Activated gamma-delta T cell (primary cell): ENCODE data around the gene PIP5KL1.

Experiments used
- DNase-seq: peaks from one replicate; lab custom pipeline; 2025; lab: John Stamatoyannopoulos, UW

The PIP5KL1 gene

DNA sequence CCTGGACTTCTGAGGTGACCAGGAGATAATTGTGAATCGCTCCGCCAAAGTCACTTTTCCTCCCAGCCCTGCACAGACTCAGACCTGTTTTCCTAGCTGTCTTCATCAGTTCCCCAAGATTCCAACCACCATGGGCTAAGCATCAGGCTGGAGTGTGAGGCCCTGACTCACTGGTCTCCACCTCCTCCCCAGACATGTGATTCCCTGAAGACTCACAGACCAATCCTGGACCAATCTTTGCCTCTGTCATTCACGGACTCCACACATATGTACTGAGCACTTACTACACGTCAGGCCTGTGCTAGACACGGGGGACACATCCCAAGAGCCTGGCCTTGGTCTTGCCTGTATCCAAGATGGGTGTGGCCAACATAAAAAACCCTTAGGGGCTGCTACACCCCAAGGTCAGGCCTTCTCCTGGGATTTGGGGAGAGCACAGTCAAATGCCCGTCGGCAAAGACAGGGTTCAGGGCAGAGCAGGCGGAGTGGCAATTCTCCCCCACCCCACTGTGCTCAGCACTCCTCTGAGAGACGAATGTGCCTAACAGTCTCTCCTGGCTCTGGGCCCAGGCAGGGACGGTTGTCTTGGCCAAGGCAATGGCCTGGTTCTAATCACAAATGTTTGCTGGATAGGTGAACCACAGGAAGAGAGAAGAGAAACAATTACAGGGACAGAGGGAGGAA is 38.3 kb upstream of the PIP5KL1 start:
- DNase-seq = no peak

DNA sequence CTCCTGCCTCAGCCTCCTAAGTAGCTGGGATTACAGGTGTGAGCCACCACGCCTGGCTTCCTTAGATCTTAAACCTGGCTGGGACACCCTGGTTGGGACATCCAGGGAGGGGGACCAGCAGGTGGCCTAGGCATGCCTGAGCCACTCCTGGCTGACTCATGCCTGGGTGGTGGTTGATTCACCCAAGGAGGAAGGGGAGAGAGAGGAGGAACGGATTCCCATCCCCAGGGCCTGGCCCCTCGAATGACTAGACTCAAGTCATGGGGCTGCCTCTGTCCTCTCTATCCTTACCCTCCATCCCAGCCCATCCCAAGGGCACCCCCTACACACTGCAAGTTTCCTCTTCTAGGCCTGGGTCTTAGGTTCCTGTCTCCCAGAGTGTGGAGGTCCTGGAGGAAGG is 37.5 kb upstream of the PIP5KL1 start:
- no peak for DNase-seq

- DNase-seq = no peak
Measured at GRCh38 chr9:127967151-127967809, 36.7 kb upstream of the PIP5KL1 start.

DNA sequence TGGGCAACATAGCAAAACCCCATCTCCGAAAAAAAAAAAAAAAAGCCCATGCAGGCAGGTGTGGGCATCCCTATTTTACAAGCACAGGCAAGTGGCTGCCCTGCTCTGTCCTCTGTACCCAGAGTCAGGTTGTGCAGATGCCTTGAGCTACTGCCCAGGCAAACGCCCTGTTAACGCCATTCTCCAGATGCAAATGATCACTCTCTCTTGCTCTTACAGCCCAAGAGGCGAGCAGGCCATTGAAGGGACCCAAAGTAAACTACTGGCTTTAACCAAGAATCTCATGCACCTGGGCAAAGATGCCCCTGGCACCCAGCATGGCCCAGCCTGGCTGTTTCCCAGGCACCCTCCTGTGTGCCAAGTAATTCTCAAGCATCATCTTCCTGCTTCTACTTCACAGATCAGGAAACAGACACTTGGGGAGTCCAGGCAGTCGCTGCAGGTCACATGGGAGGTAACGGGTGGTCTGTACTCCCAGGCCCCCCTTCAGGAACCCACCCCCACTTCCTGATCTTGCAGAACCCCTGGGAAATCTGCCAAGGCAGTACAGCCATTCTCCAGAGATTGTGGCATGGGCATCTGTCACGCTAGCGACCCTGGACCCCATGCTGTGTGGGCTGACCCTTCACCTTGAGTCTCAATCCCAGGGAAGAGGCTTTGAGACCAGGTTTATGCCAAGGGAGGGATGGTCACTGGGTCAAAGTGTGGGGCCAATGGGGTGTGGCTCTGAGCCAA is 36.0 kb upstream of the PIP5KL1 start:
- no peak for DNase-seq

DNA sequence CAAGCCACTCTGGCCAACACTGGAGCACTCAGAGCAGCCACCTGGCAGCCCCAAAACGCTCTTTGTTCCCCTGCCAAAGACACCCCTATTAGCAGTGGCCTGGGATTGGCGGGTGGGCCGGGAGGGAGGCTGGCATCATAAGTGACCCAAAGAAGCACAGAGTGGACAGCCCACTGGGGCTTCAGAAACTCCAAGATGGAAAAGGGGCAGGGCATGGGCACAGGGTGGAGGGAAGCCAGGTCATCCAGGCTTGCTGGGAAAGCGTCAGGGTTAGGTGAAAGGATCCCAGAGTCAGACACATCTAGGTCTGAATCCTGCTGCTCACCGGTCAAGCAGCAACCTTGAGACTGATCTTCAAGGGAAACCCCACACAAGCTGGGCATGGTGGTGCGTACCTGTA is 35.4 kb upstream of the PIP5KL1 start:
- DNase-seq = no peak

- no peak for DNase-seq
Measured at GRCh38 chr9:127963359-127964064, 32.9 kb upstream of the PIP5KL1 start.

DNA sequence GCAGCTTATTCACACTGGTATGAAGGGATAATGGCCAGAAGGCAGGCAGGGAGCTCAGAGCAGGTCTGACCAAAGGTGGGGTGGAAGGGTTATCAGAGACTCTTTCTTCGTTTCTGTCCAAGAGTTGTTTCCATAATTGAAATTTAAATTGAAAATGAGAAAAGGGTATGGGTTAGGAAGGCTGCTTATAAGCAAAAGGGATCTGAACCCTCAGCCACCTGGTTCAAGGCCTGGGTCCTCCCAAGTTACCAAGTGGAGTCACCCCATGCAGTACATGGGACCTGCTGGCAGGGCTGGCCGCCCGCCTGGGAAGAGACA is 32.4 kb upstream of the PIP5KL1 start:
- DNase-seq = no peak

- no peak for DNase-seq
Measured at GRCh38 chr9:127962278-127962677, 31.7 kb upstream of the PIP5KL1 start.

DNA sequence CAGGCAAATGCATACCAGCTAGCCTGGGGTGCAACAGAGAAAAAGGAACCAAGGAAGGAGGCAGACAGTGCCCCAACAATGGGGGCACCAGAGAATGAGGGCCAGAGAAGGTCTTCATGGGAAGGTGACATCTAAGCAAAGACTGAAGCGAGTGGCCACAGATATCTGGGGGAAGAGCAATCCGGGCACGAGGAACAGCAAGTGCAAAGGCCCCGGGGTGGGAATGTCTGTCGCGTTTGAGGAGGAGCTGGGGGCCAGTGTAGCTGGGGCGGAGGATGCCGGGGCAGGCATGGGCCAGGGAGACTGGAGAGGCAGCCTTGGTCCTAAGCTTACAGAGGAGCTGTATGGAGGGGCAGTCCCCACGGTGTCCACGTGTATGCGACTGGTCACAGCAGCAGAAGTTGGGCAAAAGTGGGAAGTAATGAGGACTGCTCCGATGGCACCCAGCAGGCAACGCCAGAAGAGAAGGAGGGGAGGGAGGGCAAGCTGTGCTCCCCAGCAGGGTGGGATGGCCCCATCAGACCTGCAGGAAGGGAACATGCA is 31.1 kb upstream of the PIP5KL1 start:
- DNase-seq = no peak

DNA sequence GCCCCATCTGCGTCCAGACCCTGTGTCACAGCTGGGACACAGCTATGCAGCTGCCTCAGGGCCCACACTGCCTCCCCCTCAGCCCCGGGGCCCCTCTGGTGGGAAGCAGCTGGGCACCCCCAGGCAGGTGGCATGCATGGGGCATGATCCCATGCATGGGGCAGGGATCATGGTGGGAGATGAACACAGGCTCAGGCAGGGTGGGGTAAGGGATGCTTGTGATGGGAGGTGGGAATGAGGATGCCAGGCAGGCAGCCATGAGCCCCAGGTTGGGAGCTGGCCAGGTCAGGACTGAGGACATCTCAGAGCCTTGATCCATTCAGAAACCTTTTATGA is 30.5 kb upstream of the PIP5KL1 start:
- no peak for DNase-seq

DNA sequence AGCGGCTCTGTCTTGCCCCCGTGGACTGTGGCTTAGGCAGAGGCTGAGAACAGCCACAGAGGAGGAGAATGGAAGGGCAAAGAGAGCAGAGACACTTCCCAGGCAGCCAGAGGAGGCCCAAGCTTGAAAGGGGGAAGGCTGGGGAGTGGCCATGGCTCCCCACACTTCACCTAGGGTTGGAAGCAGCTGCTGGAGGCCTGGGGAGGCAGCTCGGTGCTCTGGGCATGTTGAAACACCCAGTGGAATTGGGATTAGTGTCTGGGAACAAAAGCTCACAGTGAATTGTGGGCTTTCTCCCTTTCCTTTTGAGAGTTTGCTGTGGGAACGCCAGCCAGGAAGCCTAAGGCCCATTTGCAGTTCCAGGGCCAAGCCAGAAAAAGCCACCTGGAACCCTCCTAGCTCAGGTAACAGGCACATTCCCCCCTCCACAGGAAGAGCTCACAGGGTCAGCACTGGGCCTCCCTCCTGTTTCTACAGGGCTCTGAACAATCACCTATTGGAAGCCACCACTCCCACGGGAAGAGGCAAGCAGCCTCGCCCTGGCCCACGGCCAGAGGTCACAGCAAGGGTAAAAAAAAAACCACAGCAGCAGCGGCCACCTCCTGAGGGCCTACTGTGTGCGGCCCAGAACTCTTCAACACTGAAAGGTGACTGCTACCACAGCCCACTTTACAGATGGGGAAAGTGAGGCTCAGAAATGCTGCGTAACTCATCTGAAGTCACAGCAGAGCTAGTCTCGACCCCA is 30.0 kb upstream of the PIP5KL1 start:
- no peak for DNase-seq

- DNase-seq = no peak
Measured at GRCh38 chr9:127959841-127960409, 29.3 kb upstream of the PIP5KL1 start.

GRCh38 chr9:127959398-127959797 is 28.8 kb upstream of the PIP5KL1 start:
- no peak for DNase-seq

DNA sequence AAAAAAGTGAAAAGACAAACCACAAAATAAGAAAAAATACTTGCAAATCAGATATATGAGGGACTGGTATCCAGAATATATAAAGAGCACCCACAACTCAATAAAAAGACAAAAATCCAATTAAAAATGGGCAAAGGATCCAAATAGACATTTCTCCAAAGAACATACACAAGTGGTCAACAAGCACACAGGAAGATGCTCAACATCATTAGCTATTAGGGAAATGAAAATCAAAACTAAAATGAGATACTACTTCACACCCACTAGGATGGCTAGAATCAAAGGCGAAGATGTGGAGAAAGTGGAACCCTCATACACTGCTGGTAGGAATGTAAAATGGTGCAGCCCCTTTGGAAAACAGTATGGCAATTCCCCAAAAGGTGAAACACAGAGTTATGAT is 28.2 kb upstream of the PIP5KL1 start:
- DNase-seq = no peak

DNA sequence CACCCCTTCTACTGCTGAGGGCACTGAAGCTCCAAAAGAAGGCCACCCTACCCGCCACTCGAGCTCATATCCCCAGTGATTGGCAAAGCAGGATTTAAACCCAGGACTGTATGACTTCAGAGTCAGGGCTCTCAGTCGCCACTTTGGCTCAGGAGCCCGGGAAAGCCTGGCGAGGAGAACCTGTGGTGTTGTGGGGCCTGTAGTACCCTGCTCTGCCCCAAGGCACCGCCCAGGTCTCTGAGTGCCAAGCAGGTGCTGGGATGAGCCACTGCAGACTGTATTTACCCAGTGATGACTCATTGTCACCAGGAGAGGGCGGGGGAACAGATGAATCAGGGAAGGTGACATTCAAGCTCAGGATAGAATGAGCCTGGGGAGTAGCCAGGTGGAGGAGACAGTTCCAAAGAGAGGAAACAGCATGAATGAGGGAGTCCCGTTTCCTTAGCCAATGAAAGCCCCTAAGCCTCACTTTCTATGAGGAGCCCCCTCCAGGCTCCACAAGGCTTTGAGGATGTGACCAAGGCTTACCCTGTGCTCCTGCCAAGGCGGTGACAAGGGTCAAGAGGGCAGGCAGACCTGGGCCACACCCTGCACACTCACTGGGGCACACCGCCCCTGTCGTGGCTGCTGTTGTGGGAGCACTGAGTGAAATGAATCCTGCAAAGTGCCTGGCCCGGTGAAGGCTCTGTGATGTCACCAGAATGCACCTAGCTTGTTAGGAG is 24.9 kb upstream of the PIP5KL1 start:
- no peak for DNase-seq

GRCh38 chr9:127954831-127955293 is 24.3 kb upstream of the PIP5KL1 start:
- DNase-seq = no peak

DNA sequence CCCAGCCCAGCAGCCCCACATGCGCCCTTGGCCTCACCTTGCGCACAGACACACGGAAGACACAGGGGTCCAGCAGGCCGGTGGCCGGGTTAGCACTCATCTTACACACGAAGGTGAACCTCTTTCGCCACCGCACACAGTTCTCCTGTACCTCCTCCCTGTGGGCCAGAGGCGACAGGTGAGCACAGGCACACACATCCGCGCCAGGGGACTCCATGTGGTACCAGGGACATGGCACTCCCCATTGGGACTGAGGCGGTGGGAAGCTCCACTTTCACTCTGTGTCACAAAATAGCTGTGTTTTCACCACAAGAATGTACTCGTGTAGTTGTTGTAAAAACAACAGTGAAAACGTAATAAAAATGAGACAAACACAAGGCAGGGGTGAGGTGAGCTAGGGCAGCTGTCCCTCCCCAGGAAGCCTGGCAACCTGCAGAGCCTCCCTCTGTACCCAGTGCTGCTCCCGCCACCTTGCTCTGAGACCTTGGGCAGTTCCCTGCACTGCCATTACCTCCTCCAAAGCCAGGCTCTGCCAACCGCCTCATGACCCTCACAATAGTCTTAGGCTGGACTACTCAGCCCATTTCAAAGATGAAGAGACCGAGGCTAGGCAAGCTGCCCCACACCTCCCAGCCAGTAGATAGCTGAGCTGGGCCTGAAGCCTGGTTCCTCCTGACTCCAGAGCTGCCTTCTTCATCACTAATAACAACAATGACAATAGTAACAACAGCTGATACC is 23.4 kb upstream of the PIP5KL1 start:
- no peak for DNase-seq

DNA sequence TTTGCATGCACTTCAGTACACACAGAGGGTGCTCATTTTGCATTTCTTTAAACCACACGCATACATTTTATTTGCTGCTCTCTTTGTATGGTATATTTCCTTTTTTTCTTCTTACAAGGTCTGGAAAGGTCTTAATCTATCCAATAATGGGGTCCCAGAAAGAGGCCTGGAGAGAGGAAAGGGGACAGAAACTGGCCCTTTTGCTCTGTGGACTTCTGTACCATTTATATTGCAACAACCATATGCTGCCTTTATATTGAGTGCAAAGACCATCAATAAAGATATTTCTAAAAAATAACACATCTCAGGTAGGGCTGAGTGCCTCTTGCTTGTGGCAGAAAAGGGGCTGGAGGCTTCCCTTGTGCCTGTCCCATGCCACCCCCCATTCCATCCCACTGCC is 22.6 kb upstream of the PIP5KL1 start:
- no peak for DNase-seq

DNA sequence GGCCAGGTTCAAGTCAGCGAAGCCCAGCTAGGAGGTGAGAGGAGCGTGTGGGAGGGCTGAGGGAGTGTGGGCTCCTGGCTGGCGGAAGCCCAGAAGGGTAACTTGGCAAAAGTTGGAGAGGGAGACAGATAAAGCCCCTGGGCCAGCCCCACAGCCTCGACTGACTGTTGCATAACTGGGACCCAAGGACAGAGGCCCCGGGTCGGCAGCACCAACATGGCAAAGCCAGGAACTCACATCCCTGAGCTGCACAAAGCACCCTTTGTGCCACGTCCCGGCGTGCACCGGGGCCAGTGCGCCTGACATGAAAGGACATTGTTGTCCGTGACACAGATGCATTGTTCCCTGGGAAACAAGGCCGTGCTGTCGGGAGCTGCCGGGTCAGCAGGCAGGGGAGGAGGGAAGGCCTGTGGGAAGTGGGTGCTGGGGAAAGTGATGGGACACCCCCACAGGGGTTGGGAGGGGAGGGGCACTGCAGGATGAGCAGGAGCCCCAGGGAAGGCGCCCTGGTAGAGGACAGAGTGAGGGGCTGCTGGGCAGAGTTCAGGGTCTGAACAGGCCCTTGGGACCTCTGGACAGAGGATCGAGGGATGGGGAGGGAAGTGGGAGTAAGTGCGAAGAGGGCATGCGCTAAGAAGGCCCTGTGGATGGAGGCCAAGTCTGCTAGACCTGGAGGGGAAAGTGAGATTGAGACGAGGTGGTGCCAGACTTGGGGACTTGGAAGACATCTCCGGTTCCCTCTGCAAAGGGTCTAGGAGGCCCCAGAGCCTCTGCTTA is 20.1 kb upstream of the PIP5KL1 start:
- DNase-seq = no peak
